ENCODE measurements around the gene OSBPL6. TPM values are rescaled to one million over a fixed set of nuclear protein-coding genes. Genes with fewer than 3 reads are reported as not detected.

The OSBPL6 gene
- total and polyA plus RNA-seq, 2 donors (not counting 1 experiment from before 2014, with no cell fraction given), result 0.06 TPM; not detected in 1

DNA sequence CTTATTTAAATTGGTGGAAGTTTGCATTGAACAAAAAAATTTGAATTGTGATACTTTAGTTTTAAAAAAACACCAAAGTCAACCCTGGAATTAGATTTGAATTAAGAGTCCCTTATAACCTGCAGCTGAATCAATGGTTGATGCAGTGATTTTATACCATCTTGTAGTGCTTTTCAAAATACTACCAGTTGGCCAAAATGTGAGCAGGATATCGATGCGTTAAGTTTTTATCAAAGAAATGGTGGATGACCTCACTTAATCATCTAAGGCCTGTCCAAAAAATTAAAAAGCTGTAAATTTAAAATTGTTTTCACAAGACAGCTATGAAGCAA, 48.2 kb downstream of the OSBPL6 start:
- intact Hi-C loops (cut with micrococcal nuclease), result no loop called here
- Mint-ChIP-seq H3K27ac (no peak overlapping the region), H3K4me3 (no peak overlapping the region), H3K9me3 (ENCODE audit: insufficient read depth) (no peaks in the 10 kb centered on the region), H3K4me1 (no peaks in the 10 kb centered on the region), H3K27me3 (peaks cover 3% of the 10 kb centered on the region)
- ChIA-PET POLR2A (no interaction called here), CTCF (no interaction called here)
- H2AFZ ChIP-seq (ENCODE audit: insufficient read depth, low read depth, low read length, poor library complexity, severe bottlenecking), result no peak overlapping the region
- no CpG with 5 or more reads among the region's 2 CpGs for WGBS (ENCODE audit: insufficient coverage)
- H3K9me3 ChIP-seq (ENCODE audit: control extremely low read depth in 1 of 3, control insufficient read depth in 2 of 3, insufficient read depth in 1 of 3, low read length in 2 of 3), result no peaks in the 10 kb centered on the region
- no peaks in the 10 kb centered on the region for H3K79me2 ChIP-seq (ENCODE audit: control insufficient read depth, insufficient read depth, low read length)
- H3K9ac ChIP-seq (ENCODE audit: low read length), result no peak overlapping the region
- no peaks in the 10 kb centered on the region for H3K36me3 ChIP-seq (replicated peaks in 1 of 2; ENCODE audit: control extremely low read depth in 1 of 2, control insufficient read depth in 1 of 2, extremely low read depth in 1 of 2, insufficient read depth in 2 of 2, low read length in 1 of 2)
- no peaks in the 10 kb centered on the region for H3K4me1 ChIP-seq (ENCODE audit: control insufficient read depth in 2 of 2, insufficient read depth in 2 of 2, low read length in 2 of 2)
- peaks cover 0 to under 1% (median 0%) of the 10 kb centered on the region in 4 experiments for H3K27me3 ChIP-seq (replicated peaks in 1 of 4; ENCODE audit: control extremely low read depth in 1 of 4, control insufficient read depth in 3 of 4, insufficient read depth in 4 of 4, low read length in 3 of 4)
- ATAC-seq (ENCODE audit: low read depth) (no peak), DNase-seq (no peak)
- no peak for TF ChIP-seq EZH2 (IDR thresholded peaks at IDR 0.05; ENCODE audit: borderline replicate concordance, insufficient read depth, low read depth, low read length, poor library complexity, severe bottlenecking)
- TF ChIP-seq, protein P1, sequence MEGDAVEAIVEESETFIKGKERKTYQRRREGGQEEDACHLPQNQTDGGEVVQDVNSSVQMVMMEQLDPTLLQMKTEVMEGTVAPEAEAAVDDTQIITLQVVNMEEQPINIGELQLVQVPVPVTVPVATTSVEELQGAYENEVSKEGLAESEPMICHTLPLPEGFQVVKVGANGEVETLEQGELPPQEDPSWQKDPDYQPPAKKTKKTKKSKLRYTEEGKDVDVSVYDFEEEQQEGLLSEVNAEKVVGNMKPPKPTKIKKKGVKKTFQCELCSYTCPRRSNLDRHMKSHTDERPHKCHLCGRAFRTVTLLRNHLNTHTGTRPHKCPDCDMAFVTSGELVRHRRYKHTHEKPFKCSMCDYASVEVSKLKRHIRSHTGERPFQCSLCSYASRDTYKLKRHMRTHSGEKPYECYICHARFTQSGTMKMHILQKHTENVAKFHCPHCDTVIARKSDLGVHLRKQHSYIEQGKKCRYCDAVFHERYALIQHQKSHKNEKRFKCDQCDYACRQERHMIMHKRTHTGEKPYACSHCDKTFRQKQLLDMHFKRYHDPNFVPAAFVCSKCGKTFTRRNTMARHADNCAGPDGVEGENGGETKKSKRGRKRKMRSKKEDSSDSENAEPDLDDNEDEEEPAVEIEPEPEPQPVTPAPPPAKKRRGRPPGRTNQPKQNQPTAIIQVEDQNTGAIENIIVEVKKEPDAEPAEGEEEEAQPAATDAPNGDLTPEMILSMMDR (IDR thresholded peaks at IDR 0.05), result no peak
- H3K27ac ChIP-seq (ENCODE audit: low read length in 2 of 2), result no peak overlapping the region
- no peak overlapping the region for H3K4me3 ChIP-seq (ENCODE audit: control extremely low read depth in 1 of 5, extremely low read depth in 1 of 5, insufficient read depth in 1 of 5, low read depth in 2 of 5, low read length in 4 of 5)
- no peaks in the 10 kb centered on the region for H4K20me1 ChIP-seq (ENCODE audit: control insufficient read depth, insufficient read depth, low read length, poor library complexity, severe bottlenecking)
- no peak overlapping the region for H3K4me2 ChIP-seq (replicated peaks; ENCODE audit: low read depth, low read length, poor library complexity, severe bottlenecking)

DNA sequence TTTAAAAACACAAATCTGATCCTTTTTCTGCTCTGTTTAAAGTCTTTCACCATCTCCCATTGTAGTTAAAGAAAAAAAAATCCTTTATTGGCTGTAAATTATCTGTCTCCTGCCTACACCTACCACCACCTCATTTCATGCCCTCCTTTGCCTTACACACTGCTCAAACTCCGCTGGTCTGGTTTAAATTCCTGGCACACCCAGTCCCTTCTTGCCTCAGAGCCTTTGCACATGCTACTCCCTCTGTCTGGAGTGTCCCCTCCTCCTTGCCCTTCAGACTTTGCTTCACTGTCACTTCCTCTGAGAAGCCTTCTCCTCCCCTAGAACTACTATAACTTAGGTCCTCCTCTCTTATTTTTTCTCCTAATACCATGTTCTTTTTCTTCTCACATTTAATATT, 49.6 kb downstream of the OSBPL6 start:
- no peak overlapping the region for H3K27ac ChIP-seq (ENCODE audit: low read length in 2 of 2)
- no peaks in the 10 kb centered on the region for H4K20me1 ChIP-seq (ENCODE audit: control insufficient read depth, insufficient read depth, low read length, poor library complexity, severe bottlenecking)
- H2AFZ ChIP-seq (ENCODE audit: insufficient read depth, low read depth, low read length, poor library complexity, severe bottlenecking), result no peak overlapping the region
- TF ChIP-seq, protein P1 (IDR thresholded peaks at IDR 0.05), result no peak
- no peak for TF ChIP-seq EZH2 (IDR thresholded peaks at IDR 0.05; ENCODE audit: borderline replicate concordance, insufficient read depth, low read depth, low read length, poor library complexity, severe bottlenecking)
- no peak overlapping the region for H3K4me3 Mint-ChIP-seq
- H3K9me3 Mint-ChIP-seq (ENCODE audit: insufficient read depth), result no peaks in the 10 kb centered on the region
- DNase-seq (no peak), ATAC-seq (ENCODE audit: low read depth) (no peak)
- WGBS (ENCODE audit: insufficient coverage), result 79% methylated on average over 1 of the region's 1 CpG
- intact Hi-C loops (cut with micrococcal nuclease), result no loop called here
- H3K27me3 Mint-ChIP-seq, result peaks cover 3% of the 10 kb centered on the region
- no peaks in the 10 kb centered on the region for H3K36me3 ChIP-seq (replicated peaks in 1 of 2; ENCODE audit: control extremely low read depth in 1 of 2, control insufficient read depth in 1 of 2, extremely low read depth in 1 of 2, insufficient read depth in 2 of 2, low read length in 1 of 2)
- H3K79me2 ChIP-seq (ENCODE audit: control insufficient read depth, insufficient read depth, low read length), result no peaks in the 10 kb centered on the region
- no peaks in the 10 kb centered on the region for H3K9me3 ChIP-seq (ENCODE audit: control extremely low read depth in 1 of 3, control insufficient read depth in 2 of 3, insufficient read depth in 1 of 3, low read length in 2 of 3)
- no peaks in the 10 kb centered on the region for H3K4me1 Mint-ChIP-seq
- peaks cover 0 to 3% (median 0%) of the 10 kb centered on the region in 4 experiments for H3K27me3 ChIP-seq (replicated peaks in 1 of 4; ENCODE audit: control extremely low read depth in 1 of 4, control insufficient read depth in 3 of 4, insufficient read depth in 4 of 4, low read length in 3 of 4)
- H3K27ac Mint-ChIP-seq, result no peak overlapping the region
- H3K4me3 ChIP-seq (ENCODE audit: control extremely low read depth in 1 of 5, extremely low read depth in 1 of 5, insufficient read depth in 1 of 5, low read depth in 2 of 5, low read length in 4 of 5), result no peak overlapping the region
- ChIA-PET POLR2A (no interaction called here), CTCF (no interaction called here)
- H3K9ac ChIP-seq (ENCODE audit: low read length), result no peak overlapping the region
- no peaks in the 10 kb centered on the region for H3K4me1 ChIP-seq (ENCODE audit: control insufficient read depth in 2 of 2, insufficient read depth in 2 of 2, low read length in 2 of 2)
- no peak overlapping the region for H3K4me2 ChIP-seq (replicated peaks; ENCODE audit: low read depth, low read length, poor library complexity, severe bottlenecking)
